Measurements from ENCODE around the gene FAM114A1. TPM values are rescaled to one million over a fixed set of nuclear protein-coding genes. Genes with fewer than 3 reads are reported as not detected.

FAM114A1 gene
- total RNA-seq, 4 donors from 2014 or later: 87.4 to 164 (median 109) TPM

GRCh38 chr4:38904682-38905081 is 37.1 kb downstream of the FAM114A1 start:
- no peak for TF ChIP-seq CTCF (IDR thresholded peaks at IDR 0.05; ENCODE audit: low read depth)

GRCh38 chr4:38905652-38906385 is 38.2 kb downstream of the FAM114A1 start:
- TF ChIP-seq CTCF (IDR thresholded peaks at IDR 0.05; ENCODE audit: low read depth): no peak

- TF ChIP-seq CTCF (IDR thresholded peaks at IDR 0.05; ENCODE audit: low read depth): no peak
Observed at GRCh38 chr4:38907696-38908270, 40.2 kb downstream of the FAM114A1 start.

GRCh38 chr4:38909015-38909414 is 41.4 kb downstream of the FAM114A1 start:
- TF ChIP-seq CTCF (IDR thresholded peaks at IDR 0.05; ENCODE audit: low read depth): no peak

DNA sequence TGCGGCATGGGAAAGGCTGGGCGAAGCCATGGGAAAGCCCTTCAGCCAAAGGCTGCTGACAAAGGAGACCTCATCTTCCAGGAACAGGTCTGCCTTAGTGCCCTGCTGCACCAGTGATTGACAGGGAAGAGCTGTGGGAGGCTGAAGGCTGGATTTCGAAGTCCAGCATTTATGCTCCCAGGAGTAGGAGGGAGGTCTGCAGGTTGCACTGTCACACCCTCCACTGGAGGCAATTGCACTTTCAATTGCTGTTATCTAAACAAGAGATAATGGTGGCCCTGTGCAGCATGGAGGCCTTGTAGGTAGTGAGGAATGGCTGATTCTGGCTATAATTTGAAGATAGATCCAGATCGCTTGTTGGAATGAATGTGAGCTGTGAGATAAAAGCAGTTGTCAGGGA is 43.7 kb downstream of the FAM114A1 start:
- no peak for TF ChIP-seq CTCF (IDR thresholded peaks at IDR 0.05; ENCODE audit: low read depth)

GRCh38 chr4:38914854-38915253 is 47.2 kb downstream of the FAM114A1 start:
- no peak for TF ChIP-seq CTCF (IDR thresholded peaks at IDR 0.05; ENCODE audit: low read depth)

GRCh38 chr4:38917481-38918025 is 49.9 kb downstream of the FAM114A1 start:
- no peak for TF ChIP-seq CTCF (IDR thresholded peaks at IDR 0.05; ENCODE audit: low read depth)

Measured in subcutaneous adipose tissue (tissue), 4 donors.